Upper lobe of right lung (tissue), 1 donor: ENCODE results near the gene GREB1. TPM values are rescaled to one million over a fixed set of nuclear protein-coding genes. Genes with fewer than 3 reads are reported as not detected.

Experiments
- ATAC-seq: fragments of 200-7000 bp; cut with Tn5 transposase; one replicate; pipeline ENCODE4 v1.9.1; 2020; ENCODE audit warnings: mild to moderate bottlenecking, moderate library complexity
- DNase-seq: peaks from one replicate; pipeline ENCODE4 v3.0.0-alpha.2; 2020
- H3K27ac ChIP-seq: fragments of 200-600 bp; one replicate; pipeline ENCODE4 v1.8.0; 2022
- H3K27me3 ChIP-seq: fragments of 200-600 bp; one replicate; pipeline ENCODE4 v1.8.0; 2022; ENCODE audit warnings: mild to moderate bottlenecking
- H3K36me3 ChIP-seq: fragments of 200-600 bp; one replicate; pipeline ENCODE4 v1.8.0; 2022
- H3K4me1 ChIP-seq: fragments of 200-600 bp; one replicate; pipeline ENCODE4 v1.8.0; 2022
- H3K4me3 ChIP-seq: fragments of 200-600 bp; one replicate; pipeline ENCODE4 v1.8.0; 2022; ENCODE audit warnings: mild to moderate bottlenecking
- H3K9me3 ChIP-seq: fragments of 200-600 bp; one replicate; pipeline ENCODE4 v1.8.0; 2022
- intact Hi-C: fragments of 100-400 bp; cut with DNase I; formaldehyde crosslinking; loops from one replicate; pipeline ENCODE4 v1.11.0; 2022
- total RNA-seq: library from RNA; stranded (reverse); fragmentation: NEBNext Ultra II Directional; extraction: Animal tissue kit (Norgen Biotek cat#: 25700); gene quantifications from one replicate; pipeline ENCODE4 v1.2.1, GENCODE V29; 2021
- TF ChIP-seq, protein P1 (sequence below): fragments of 200-600 bp; IDR thresholded peaks from one replicate; pipeline ENCODE4 v1.8.0; 2022; ENCODE audit warnings: antibody characterized with exemption
- donor health status: DM: no; HTN: yes; CAD: no; lungs with severe emphysema.

GREB1 gene
- total RNA-seq, 1 donor from 2014 or later, result 0.90 TPM

DNA sequence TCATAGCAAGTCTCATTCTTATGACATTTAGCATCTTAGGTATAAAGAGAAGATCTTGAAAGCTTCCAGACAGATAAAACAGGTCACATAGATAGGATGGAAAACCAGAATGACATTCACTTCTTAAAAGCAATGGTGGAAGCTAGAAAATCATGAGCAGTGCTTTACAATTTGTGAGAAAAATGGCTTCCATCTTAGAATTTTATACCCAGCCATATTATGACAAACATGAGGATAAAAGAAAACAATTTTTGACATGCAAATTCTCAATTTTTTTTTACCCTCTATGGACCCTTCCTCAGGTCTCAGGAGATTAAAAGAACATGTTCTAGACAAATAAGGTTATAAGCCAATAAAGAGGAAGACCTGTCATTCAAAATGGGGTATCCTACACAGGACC lies 129.0 kb downstream of the GREB1 start:
- H3K4me3 ChIP-seq, result no peak overlapping the region
- peaks cover 10% of the 10 kb centered on the region for H3K27me3 ChIP-seq
- TF ChIP-seq, protein P1, sequence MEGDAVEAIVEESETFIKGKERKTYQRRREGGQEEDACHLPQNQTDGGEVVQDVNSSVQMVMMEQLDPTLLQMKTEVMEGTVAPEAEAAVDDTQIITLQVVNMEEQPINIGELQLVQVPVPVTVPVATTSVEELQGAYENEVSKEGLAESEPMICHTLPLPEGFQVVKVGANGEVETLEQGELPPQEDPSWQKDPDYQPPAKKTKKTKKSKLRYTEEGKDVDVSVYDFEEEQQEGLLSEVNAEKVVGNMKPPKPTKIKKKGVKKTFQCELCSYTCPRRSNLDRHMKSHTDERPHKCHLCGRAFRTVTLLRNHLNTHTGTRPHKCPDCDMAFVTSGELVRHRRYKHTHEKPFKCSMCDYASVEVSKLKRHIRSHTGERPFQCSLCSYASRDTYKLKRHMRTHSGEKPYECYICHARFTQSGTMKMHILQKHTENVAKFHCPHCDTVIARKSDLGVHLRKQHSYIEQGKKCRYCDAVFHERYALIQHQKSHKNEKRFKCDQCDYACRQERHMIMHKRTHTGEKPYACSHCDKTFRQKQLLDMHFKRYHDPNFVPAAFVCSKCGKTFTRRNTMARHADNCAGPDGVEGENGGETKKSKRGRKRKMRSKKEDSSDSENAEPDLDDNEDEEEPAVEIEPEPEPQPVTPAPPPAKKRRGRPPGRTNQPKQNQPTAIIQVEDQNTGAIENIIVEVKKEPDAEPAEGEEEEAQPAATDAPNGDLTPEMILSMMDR, result no peak
- DNase-seq (no peak), ATAC-seq (no peak)
- H3K27ac ChIP-seq, result no peak overlapping the region
- H3K4me1 ChIP-seq, result no peaks in the 10 kb centered on the region
- intact Hi-C loops, result no loop called here
- no peaks in the 10 kb centered on the region for H3K9me3 ChIP-seq
- H3K36me3 ChIP-seq, result no peaks in the 10 kb centered on the region

DNA sequence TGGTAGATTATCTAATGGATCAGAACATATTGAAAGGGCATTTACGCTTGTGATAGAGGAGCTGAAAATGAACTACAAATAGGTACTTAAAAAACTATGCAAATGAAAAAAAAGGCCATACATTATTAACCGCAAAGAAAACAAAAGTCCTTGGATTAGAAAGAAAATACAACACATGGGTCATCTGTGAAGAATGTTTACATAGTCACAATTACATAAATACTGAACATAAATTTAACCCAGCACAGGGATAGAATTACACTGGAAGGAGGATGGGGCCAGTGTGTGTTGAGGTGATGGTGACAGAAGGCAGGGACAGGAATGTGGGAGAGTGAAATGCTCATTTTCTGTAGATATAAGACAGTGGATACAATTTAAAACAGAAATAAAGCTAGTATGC lies 129.6 kb downstream of the GREB1 start:
- Histone ChIP-seq H3K27me3 (peaks cover 10% of the 10 kb centered on the region), H3K27ac (no peak overlapping the region), H3K36me3 (no peaks in the 10 kb centered on the region), H3K4me3 (no peak overlapping the region), H3K9me3 (no peaks in the 10 kb centered on the region), H3K4me1 (no peaks in the 10 kb centered on the region)
- TF ChIP-seq, protein P1, result no peak
- no peak for ATAC-seq
- intact Hi-C loops, result no loop called here
- DNase-seq, result no peak

DNA sequence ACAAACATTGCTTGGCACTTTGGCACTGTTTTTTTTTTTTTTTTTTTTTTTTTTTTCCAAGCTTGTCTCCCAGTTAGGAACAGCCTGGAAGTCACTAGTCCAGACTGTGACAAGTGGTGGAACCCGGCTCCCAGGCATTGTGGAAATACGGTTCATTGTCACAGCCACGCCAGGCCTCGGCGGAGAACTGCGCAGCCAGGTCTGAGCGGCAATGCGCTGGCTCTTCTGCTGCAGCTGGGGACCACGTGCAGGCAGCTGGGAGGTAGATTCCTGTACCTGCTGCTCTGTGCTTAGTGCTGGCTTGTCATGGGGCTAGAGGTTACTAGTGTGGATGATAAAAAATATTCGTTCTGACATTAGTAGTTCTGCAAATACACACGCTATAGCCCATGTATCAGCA lies 131.2 kb downstream of the GREB1 start:
- no peak overlapping the region for H3K4me3 ChIP-seq
- ATAC-seq, result no peak
- H3K27ac ChIP-seq, result no peak overlapping the region
- peaks cover 10% of the 10 kb centered on the region for H3K27me3 ChIP-seq
- H3K4me1 ChIP-seq, result peaks cover 4% of the 10 kb centered on the region
- no peak for DNase-seq
- intact Hi-C loops, result no loop called here
- no peaks in the 10 kb centered on the region for H3K9me3 ChIP-seq
- H3K36me3 ChIP-seq, result no peaks in the 10 kb centered on the region
- TF ChIP-seq, protein P1, result no peak

DNA sequence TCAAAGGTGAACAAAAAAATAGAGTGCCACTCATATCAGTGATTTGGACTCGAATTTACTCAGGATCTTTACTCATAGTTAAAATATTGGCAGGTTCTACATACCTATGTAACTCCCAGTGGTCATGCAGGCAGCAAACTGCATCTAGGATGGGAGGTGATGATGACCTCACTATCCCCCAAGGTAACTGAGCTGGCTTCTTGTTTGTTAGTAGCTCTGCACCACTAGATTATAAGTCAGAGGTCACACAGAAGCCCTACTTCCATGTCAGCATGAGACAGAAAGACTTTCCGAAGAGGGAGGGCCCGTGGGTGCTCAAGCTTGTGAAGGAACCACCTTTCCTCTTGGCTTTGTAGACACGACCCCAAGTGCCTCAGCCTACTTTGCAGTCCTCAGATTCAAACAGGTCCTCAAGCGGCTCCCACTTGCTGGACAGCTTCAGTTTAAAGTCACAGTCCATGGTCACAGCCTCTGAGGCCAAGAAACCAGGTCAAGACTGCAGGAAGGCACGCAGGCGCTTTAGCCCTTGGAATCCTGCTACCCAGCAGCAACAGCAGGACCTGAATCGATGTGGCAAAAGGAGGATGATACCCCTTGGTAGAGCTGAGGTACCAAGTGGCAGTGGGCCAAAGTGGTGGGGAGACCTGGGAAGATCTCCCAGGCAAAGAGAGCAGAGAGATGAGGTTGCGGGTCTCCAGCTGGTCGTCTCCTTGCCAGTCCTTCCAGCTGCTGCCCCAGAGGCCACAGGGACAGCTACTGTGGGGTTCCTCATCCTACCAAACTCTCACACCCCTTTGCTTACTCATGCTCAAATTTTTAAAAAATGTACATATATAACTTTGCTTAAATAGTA lies 131.9 kb downstream of the GREB1 start:
- TF ChIP-seq, protein P1, result no peak

DNA sequence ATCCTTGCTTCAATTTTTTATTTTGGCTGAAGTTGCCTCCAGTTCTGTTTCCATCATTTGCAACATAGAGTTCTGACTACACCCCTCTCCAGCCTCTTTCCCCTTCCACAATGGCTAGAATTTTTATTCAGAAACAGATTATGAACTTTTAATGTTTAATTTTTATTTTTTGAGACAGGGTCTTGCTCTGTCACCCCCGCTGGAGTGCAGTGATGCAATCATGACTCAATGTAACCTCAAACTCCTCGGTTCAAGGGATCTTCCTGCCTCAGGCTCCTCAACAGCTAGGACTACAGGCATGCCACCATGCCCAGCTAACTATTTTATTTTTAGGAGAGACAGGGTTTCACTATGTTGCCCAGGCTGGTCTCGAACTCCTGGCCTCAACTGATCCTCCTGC lies 133.3 kb downstream of the GREB1 start:
- DNase-seq (no peak), ATAC-seq (no peak)
- no peaks in the 10 kb centered on the region for H3K9me3 ChIP-seq
- peaks cover 13% of the 10 kb centered on the region for H3K27me3 ChIP-seq
- H3K36me3 ChIP-seq, result no peaks in the 10 kb centered on the region
- intact Hi-C loops, result no loop called here
- TF ChIP-seq, protein P1, result no peak
- no peak overlapping the region for H3K27ac ChIP-seq
- H3K4me3 ChIP-seq, result no peak overlapping the region
- peaks cover 4% of the 10 kb centered on the region for H3K4me1 ChIP-seq

More for the DNA sequence above, 131.9 kb downstream of the GREB1 start:
- Histone ChIP-seq H3K4me3 (no peak overlapping the region), H3K27me3 (peaks cover 10% of the 10 kb centered on the region), H3K27ac (no peak overlapping the region), H3K36me3 (no peaks in the 10 kb centered on the region), H3K9me3 (no peaks in the 10 kb centered on the region), H3K4me1 (peaks cover 4% of the 10 kb centered on the region)
- ATAC-seq (no peak), DNase-seq (no peak)
- intact Hi-C loops, result no loop called here
